ENCODE data around the gene MIF. TPM values are rescaled to one million over a fixed set of nuclear protein-coding genes. Genes with fewer than 3 reads are reported as not detected.
A peak's percentile ranks its signal among the peaks of the same experiment; 100 is the strongest.

The MIF gene
- total and polyA plus RNA-seq, 4 donors: 108 to 1,047 (median 303) TPM

DNA sequence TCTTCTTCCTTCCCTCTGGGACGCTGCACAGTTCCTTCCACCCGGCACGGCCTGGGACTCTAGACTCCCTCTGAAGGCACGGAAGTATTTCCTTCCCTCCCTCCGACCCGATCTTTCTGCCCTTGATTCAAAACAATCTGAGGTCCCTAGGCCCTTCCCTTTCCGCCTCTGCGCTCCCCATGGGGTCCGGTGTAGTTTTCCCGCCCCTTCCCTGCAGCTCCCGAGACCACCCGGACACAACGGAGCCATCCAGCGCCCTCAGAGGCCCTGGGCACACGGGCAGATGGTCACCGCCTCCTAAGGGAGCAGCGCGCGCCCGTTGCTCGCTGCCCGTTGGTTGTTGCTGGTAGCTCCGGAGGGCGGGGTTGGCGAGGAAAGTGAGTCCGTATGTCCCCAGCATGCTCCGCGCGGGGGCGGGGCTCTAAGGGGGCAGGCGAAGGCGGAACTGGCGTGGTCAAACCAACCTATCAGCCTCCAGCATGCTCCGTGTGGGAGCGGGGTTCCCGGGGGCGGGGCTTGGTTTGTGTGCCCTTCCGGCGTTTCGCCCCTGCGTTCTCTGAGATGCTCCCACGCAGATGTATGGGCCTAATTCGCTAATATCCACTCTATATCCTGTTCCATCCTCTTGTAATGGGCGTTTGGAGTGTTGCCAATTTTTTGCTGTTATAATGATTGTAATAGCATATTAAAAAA is 19.6 kb downstream of the MIF start:
- Histone ChIP-seq H3K4me3 (ENCODE audit: low read depth in 1 of 3, low read length in 3 of 3) (peak overlapping the region; percentile 45 to 62 (median 58)), H3K36me3 (ENCODE audit: control insufficient read depth in 4 of 4, insufficient read depth in 3 of 4, low read depth in 1 of 4, low read length in 3 of 4) (peaks cover 0 to 2% (median 0%) of the 10 kb centered on the region in 4 donors), H3K4me1 (ENCODE audit: control insufficient read depth in 4 of 4, insufficient read depth in 4 of 4, low read length in 3 of 4) (peaks cover 0 to 23% (median 5%) of the 10 kb centered on the region in 4 donors), H3K27ac (ENCODE audit: low read depth in 1 of 2, low read length in 2 of 2) (peak overlapping the region; percentile 72 to 79), H3K27me3 (ENCODE audit: control insufficient read depth in 4 of 4, insufficient read depth in 4 of 4, low read length in 3 of 4) (no peaks in the 10 kb centered on the region), H3K9me3 (ENCODE audit: control insufficient read depth in 4 of 4, low read length in 3 of 4) (no peaks in the 10 kb centered on the region), H3K9ac (ENCODE audit: low read depth in 1 of 2, low read length in 2 of 2) (peak overlapping the region; percentile 45 to 73)
- 1% methylated on average over 44 of the region's 44 CpGs for WGBS
- no peak for TF ChIP-seq ATF3 (IDR thresholded peaks at IDR 0.05)
- peak; percentile 63 to 85 for TF ChIP-seq GABPA (IDR thresholded peaks at IDR 0.05 in 1 of 2, conservative IDR thresholded peaks at IDR 0.05 in 1 of 2)
- TF ChIP-seq TAF1 (conservative IDR thresholded peaks at IDR 0.05): no peak
- TF ChIP-seq HNF4A (conservative IDR thresholded peaks at IDR 0.05): peak in 1 of 2 donors; percentile 28
- peak; percentile 79 for TF ChIP-seq SP1 (IDR thresholded peaks at IDR 0.05)
- peak; percentile 46 for TF ChIP-seq FOXA1 (IDR thresholded peaks at IDR 0.05)
- TF ChIP-seq, protein P1, sequence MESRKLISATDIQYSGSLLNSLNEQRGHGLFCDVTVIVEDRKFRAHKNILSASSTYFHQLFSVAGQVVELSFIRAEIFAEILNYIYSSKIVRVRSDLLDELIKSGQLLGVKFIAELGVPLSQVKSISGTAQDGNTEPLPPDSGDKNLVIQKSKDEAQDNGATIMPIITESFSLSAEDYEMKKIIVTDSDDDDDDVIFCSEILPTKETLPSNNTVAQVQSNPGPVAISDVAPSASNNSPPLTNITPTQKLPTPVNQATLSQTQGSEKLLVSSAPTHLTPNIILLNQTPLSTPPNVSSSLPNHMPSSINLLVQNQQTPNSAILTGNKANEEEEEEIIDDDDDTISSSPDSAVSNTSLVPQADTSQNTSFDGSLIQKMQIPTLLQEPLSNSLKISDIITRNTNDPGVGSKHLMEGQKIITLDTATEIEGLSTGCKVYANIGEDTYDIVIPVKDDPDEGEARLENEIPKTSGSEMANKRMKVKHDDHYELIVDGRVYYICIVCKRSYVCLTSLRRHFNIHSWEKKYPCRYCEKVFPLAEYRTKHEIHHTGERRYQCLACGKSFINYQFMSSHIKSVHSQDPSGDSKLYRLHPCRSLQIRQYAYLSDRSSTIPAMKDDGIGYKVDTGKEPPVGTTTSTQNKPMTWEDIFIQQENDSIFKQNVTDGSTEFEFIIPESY (IDR thresholded peaks at IDR 0.05): no peak
- TF ChIP-seq RAD21 (IDR thresholded peaks at IDR 0.05): peak in 1 of 2 donors; percentile 32
- TF ChIP-seq, protein P2, sequence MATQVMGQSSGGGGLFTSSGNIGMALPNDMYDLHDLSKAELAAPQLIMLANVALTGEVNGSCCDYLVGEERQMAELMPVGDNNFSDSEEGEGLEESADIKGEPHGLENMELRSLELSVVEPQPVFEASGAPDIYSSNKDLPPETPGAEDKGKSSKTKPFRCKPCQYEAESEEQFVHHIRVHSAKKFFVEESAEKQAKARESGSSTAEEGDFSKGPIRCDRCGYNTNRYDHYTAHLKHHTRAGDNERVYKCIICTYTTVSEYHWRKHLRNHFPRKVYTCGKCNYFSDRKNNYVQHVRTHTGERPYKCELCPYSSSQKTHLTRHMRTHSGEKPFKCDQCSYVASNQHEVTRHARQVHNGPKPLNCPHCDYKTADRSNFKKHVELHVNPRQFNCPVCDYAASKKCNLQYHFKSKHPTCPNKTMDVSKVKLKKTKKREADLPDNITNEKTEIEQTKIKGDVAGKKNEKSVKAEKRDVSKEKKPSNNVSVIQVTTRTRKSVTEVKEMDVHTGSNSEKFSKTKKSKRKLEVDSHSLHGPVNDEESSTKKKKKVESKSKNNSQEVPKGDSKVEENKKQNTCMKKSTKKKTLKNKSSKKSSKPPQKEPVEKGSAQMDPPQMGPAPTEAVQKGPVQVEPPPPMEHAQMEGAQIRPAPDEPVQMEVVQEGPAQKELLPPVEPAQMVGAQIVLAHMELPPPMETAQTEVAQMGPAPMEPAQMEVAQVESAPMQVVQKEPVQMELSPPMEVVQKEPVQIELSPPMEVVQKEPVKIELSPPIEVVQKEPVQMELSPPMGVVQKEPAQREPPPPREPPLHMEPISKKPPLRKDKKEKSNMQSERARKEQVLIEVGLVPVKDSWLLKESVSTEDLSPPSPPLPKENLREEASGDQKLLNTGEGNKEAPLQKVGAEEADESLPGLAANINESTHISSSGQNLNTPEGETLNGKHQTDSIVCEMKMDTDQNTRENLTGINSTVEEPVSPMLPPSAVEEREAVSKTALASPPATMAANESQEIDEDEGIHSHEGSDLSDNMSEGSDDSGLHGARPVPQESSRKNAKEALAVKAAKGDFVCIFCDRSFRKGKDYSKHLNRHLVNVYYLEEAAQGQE (IDR thresholded peaks at IDR 0.05): peak; percentile 90
- TF ChIP-seq CTCF (IDR thresholded peaks at IDR 0.05; ENCODE audit: low read depth, low read length, missing input control): no peak
- no peak for TF ChIP-seq NR2F2 (IDR thresholded peaks at IDR 0.05)
- no peak for TF ChIP-seq JUND (IDR thresholded peaks at IDR 0.05)
- TF ChIP-seq HNF4G (IDR thresholded peaks at IDR 0.05): peak; percentile 19
- peak in 1 of 2 donors; percentile 44 for TF ChIP-seq EGR1 (IDR thresholded peaks at IDR 0.05; ENCODE audit: low read depth in 2 of 2)
- peak; percentile 72 for TF ChIP-seq YY1 (IDR thresholded peaks at IDR 0.05)
- TF ChIP-seq RXRA (IDR thresholded peaks at IDR 0.05): peak; percentile 49 to 52
- TF ChIP-seq, protein P3, sequence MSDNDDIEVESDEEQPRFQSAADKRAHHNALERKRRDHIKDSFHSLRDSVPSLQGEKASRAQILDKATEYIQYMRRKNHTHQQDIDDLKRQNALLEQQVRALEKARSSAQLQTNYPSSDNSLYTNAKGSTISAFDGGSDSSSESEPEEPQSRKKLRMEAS (IDR thresholded peaks at IDR 0.05): peak; percentile 88
- peak; percentile 98 for DNase-seq (ENCODE audit: low spot score)

All from liver (tissue), 9 donors.